ENCODE results near the gene DCTN1. TPM values are rescaled to one million over a fixed set of nuclear protein-coding genes. Genes with fewer than 3 reads are reported as not detected.
A peak's percentile ranks its signal among the peaks of the same experiment; 100 is the strongest.

DCTN1 gene
- total RNA-seq, 1 donor, result 177 TPM

DNA sequence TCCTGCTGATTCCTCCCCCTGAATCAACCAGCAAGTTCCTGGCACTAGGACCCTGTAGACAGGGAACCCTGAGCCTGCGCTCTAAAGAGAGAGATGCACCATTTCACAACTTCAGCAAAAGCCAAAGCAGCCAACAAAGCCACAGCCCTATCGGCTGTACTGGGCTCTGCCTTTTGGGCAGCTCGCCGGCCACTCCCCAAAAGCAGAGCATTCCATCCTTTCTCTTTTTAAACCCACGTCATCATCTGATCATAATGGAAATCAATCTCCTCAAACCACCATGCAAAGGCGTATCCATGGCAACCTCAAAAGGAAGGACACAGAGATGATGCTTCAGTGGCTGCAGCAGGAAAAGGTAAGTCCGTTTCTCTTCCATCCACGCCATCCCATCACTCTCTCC is 5.3 kb upstream of the DCTN1 start:
- Histone ChIP-seq H3K36me3 (ENCODE audit: insufficient read depth, low read length) (no peaks in the 10 kb centered on the region), H3K27me3 (ENCODE audit: insufficient read depth, low read length) (no peaks in the 10 kb centered on the region), H4K20me1 (ENCODE audit: insufficient read depth, low read length) (peaks cover 29% of the 10 kb centered on the region), H3K4me2 (ENCODE audit: insufficient read depth, low read length) (no peak overlapping the region), H3K79me2 (ENCODE audit: insufficient read depth, low read length) (peaks cover 85% of the 10 kb centered on the region), H3K4me1 (ENCODE audit: insufficient read depth, low read length) (peaks cover 35% of the 10 kb centered on the region), H3K4me3 (ENCODE audit: insufficient read depth, low read length) (no peak overlapping the region), H3K9me3 (ENCODE audit: low read depth, low read length) (no peaks in the 10 kb centered on the region), H2AFZ (ENCODE audit: low read length) (no peak overlapping the region), H3K27ac (ENCODE audit: low read depth, low read length) (no peak overlapping the region)
- TF ChIP-seq, protein P1, sequence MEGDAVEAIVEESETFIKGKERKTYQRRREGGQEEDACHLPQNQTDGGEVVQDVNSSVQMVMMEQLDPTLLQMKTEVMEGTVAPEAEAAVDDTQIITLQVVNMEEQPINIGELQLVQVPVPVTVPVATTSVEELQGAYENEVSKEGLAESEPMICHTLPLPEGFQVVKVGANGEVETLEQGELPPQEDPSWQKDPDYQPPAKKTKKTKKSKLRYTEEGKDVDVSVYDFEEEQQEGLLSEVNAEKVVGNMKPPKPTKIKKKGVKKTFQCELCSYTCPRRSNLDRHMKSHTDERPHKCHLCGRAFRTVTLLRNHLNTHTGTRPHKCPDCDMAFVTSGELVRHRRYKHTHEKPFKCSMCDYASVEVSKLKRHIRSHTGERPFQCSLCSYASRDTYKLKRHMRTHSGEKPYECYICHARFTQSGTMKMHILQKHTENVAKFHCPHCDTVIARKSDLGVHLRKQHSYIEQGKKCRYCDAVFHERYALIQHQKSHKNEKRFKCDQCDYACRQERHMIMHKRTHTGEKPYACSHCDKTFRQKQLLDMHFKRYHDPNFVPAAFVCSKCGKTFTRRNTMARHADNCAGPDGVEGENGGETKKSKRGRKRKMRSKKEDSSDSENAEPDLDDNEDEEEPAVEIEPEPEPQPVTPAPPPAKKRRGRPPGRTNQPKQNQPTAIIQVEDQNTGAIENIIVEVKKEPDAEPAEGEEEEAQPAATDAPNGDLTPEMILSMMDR (IDR thresholded peaks at IDR 0.05; ENCODE audit: extremely low read depth, low read depth, low read length), result no peak
- DNase-seq (ENCODE audit: insufficient read length, low spot score, missing footprints), result peak; percentile 13

DNA sequence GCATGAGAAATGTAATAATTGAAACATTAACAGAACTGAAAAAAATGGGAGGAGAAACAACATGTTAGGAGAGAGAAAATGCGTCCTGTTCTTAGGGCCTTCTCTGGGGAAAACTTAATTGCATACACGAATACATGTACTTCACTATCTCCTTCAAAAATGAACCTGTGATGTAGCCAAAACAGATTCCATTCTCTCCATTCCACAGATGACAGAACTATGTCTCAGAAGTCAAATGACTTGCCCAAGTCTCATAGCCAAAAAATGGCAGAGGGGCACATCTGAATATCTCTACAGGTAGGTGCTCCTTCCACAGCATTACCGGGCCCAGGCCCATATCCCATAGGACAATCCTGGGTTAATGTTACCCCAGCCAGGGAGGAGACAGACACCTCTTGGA is 3.9 kb upstream of the DCTN1 start:
- peaks cover 85% of the 10 kb centered on the region for H3K79me2 ChIP-seq (ENCODE audit: insufficient read depth, low read length)
- no peaks in the 10 kb centered on the region for H3K36me3 ChIP-seq (ENCODE audit: insufficient read depth, low read length)
- DNase-seq (ENCODE audit: insufficient read length, low spot score, missing footprints), result peak; percentile 74
- peaks cover 45% of the 10 kb centered on the region for H3K4me1 ChIP-seq (ENCODE audit: insufficient read depth, low read length)
- no peaks in the 10 kb centered on the region for H3K9me3 ChIP-seq (ENCODE audit: low read depth, low read length)
- peak overlapping the region; percentile 58 for H3K27ac ChIP-seq (ENCODE audit: low read depth, low read length)
- peaks cover 25% of the 10 kb centered on the region for H4K20me1 ChIP-seq (ENCODE audit: insufficient read depth, low read length)
- no peaks in the 10 kb centered on the region for H3K27me3 ChIP-seq (ENCODE audit: insufficient read depth, low read length)
- no peak overlapping the region for H2AFZ ChIP-seq (ENCODE audit: low read length)
- TF ChIP-seq, protein P1 (IDR thresholded peaks at IDR 0.05; ENCODE audit: extremely low read depth, low read depth, low read length), result no peak
- peak overlapping the region; percentile 32 for H3K4me2 ChIP-seq (ENCODE audit: insufficient read depth, low read length)
- H3K4me3 ChIP-seq (ENCODE audit: insufficient read depth, low read length), result no peak overlapping the region

DNA sequence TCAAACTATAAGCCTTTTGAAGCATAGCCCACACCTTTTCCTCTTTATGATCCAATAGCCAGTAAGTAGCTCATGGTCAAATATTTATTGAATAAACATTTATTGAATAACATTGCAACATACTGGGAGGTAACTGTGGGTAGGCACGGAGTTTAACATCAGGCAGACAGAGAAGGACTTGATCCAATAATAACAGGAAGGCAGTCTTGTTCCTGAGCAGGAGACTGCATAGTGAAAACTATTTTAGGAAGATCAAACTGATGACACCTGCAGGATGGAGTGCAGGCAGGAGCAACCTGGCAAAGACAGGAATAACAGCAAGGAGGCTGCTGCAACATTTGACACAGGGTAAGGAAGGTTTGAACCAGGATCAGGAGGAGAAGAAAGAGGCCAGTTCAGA is 3.1 kb upstream of the DCTN1 start:
- H3K9me3 ChIP-seq (ENCODE audit: low read depth, low read length), result no peaks in the 10 kb centered on the region
- no peak overlapping the region for H2AFZ ChIP-seq (ENCODE audit: low read length)
- H3K27ac ChIP-seq (ENCODE audit: low read depth, low read length), result peak overlapping the region; percentile 58
- peak; percentile 87 for DNase-seq (ENCODE audit: insufficient read length, low spot score, missing footprints)
- peaks cover 17% of the 10 kb centered on the region for H4K20me1 ChIP-seq (ENCODE audit: insufficient read depth, low read length)
- H3K79me2 ChIP-seq (ENCODE audit: insufficient read depth, low read length), result peaks cover 84% of the 10 kb centered on the region
- H3K4me2 ChIP-seq (ENCODE audit: insufficient read depth, low read length), result peak overlapping the region; percentile 32
- H3K36me3 ChIP-seq (ENCODE audit: insufficient read depth, low read length), result no peaks in the 10 kb centered on the region
- no peak overlapping the region for H3K4me3 ChIP-seq (ENCODE audit: insufficient read depth, low read length)
- no peaks in the 10 kb centered on the region for H3K27me3 ChIP-seq (ENCODE audit: insufficient read depth, low read length)
- peaks cover 46% of the 10 kb centered on the region for H3K4me1 ChIP-seq (ENCODE audit: insufficient read depth, low read length)
- TF ChIP-seq, protein P1 (IDR thresholded peaks at IDR 0.05; ENCODE audit: extremely low read depth, low read depth, low read length), result no peak

DNA sequence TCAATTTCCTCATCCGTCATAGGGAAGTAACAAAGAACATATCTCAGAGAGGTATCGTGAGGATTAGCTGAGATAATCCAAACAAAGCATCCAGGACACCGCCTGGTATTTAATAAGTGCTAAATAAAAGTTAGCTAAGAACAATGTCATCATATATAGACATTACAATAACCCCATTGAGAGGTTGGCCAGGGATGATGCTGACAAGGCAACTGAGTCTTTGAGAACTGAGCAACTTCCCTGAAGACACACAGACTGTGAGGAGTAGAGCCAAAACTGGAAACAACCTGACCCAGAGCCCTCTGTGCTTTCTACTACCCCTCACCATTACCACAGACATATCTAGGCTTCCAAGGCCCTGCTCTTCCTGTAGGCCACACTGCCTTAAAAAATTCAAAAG is 1.6 kb upstream of the DCTN1 start:
- no peak overlapping the region for H3K27ac ChIP-seq (ENCODE audit: low read depth, low read length)
- DNase-seq (ENCODE audit: insufficient read length, low spot score, missing footprints), result peak; percentile 36
- H2AFZ ChIP-seq (ENCODE audit: low read length), result no peak overlapping the region
- H3K36me3 ChIP-seq (ENCODE audit: insufficient read depth, low read length), result peaks cover 14% of the 10 kb centered on the region
- H4K20me1 ChIP-seq (ENCODE audit: insufficient read depth, low read length), result peaks cover 12% of the 10 kb centered on the region
- peaks cover 84% of the 10 kb centered on the region for H3K79me2 ChIP-seq (ENCODE audit: insufficient read depth, low read length)
- no peaks in the 10 kb centered on the region for H3K9me3 ChIP-seq (ENCODE audit: low read depth, low read length)
- H3K27me3 ChIP-seq (ENCODE audit: insufficient read depth, low read length), result no peaks in the 10 kb centered on the region
- peaks cover 31% of the 10 kb centered on the region for H3K4me1 ChIP-seq (ENCODE audit: insufficient read depth, low read length)
- TF ChIP-seq, protein P1 (IDR thresholded peaks at IDR 0.05; ENCODE audit: extremely low read depth, low read depth, low read length), result no peak
- no peak overlapping the region for H3K4me2 ChIP-seq (ENCODE audit: insufficient read depth, low read length)
- H3K4me3 ChIP-seq (ENCODE audit: insufficient read depth, low read length), result no peak overlapping the region
